T47D (cell line): Measurements from ENCODE around the gene CD300LG.
A peak's percentile ranks its signal among the peaks of the same experiment; 100 is the strongest.

Experiments
- DNase-seq, 2 experiments: peaks; one replicate each; pipeline versions ENCODE4 v3.0.0 to v3.0.0-alpha.2; 2011 to 2012; ENCODE audit warnings: low read depth in 1 of 2, low spot score in 1 of 2
- JUND ChIP-seq: IDR thresholded peaks from 2 replicates; pipeline ENCODE4 v1.6.1; 2012; ENCODE audit warnings: low read depth
- in situ Hi-C: cut with HindIII; loops from 2 replicates; pipeline ENCODE4 v1.10.0; 2016; ENCODE audit warnings: low sequenced_read_pairs, low pct_unique_long_range_greater_than_20kb

The CD300LG gene

GRCh38 chr17:43900183-43900857, 53.3 kb downstream of the CD300LG start:
- in situ Hi-C loops, result no loop called here
- TF ChIP-seq JUND, result no peak
- peak; percentile 92 to 99 for DNase-seq

- no peak for TF ChIP-seq JUND
- peak in 1 of 2 experiments; percentile 56 for DNase-seq
- in situ Hi-C loops, result no loop called here
These were observed 54.1 kb downstream of the CD300LG start for GRCh38 chr17:43900858-43901754.

DNA sequence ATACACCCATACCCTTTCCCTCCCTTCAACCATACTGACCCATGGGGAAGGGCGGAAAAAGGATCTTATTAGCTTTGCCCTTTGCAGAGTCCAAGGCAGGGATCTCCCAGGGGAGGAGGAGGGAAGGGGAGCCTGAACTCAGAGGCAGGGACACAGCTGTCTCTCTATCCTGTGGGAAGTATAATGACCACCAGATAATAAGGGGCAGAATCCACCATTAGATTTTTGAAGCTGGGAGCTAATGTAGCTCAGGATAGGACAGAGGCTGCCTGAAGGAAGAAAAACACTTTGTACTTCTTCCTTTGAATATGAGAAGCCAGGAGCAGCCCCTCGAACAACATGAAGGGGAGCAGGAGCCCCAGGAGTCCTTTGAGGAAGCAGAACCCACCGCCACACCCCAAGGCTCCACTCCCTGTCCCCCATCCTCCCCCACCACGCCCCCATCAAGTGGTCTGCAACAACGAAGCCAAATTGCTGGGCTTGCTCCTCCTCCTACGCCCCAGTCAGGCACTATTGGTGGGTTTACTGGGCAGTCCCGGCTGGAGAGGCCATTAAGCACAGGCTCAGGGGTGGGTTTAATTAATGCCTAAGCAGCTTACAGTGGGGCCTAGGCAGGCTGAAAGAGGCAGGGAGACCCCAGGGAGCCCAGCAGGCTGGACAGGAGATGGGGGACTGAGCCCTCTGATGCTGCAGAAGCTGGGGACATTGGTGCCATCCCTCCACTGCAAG, 55.0 kb downstream of the CD300LG start:
- no peak for TF ChIP-seq JUND
- DNase-seq, result no peak
- in situ Hi-C loops, result no loop called here

DNA sequence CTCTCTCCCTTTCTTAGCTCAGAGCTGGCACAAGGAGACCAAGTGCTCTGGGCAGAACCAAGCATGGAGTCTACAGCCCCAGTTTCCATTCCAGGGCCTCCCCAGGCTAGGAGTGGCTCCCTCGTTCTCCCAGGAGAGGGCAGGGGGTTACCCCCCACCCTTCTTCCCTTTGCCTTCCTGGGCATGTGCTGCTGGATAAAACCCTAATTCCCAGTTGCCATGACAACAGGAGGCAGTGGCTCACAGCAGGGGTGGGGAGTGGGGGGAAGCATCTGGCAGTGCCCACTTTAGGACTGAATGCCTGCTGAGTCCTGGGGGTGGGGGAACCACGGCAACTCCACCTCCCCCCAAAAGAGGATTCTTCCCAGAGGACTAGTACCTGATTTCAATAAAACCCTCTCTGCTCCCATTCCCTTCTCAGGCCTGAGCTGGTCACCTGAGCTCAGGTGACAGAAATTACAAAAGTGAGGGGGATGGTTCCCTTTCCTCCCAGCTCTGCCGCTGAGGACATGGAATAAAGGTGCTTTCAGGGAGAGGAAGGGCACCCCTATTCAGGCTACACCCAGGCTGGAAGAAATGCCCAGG, 58.5 kb downstream of the CD300LG start:
- no peak for TF ChIP-seq JUND
- in situ Hi-C loops, result no loop called here
- no peak for DNase-seq

DNA sequence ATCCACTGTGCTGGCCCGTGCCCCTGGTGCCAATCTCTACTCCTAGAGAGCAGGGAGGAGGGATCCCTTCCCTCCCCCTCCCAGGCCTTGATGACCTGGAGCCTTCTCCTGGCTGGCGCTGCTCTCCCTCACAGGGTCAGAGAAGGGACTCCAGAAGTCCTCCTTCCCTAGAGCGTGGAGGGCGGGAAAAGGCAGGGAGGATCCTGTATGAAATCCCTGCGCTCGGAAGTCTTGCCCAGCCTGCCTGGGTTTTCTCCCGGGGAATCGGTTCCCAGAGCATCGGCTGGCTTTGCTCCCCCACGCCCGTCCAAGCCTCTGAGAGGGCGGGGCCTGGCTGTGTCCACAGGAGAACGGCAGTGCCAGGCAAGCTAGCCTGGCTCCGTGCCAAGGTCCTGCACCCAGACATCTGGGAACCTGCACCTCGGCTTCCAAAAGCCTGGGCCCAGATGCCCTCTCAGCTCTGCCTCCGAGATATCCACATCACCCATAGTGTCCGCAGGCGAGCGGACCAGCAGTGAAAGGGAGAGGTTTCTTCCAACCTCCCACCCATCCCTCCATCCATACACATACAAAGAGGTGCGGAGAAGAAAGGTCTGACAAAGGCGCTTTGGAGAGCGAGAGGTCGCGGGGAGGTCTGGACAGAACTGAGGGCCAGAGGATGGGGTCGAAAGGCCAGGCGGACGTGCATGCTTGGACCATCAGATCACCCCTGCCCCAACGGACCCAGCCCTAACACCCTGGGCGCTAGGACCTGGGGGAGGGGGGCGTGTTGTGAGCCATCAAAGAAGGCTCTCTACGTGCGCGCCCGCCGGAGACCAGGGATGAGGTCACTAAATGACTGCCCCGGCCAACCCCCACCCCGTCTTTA, 59.2 kb downstream of the CD300LG start:
- in situ Hi-C loops, result no loop called here
- no peak for TF ChIP-seq JUND
- peak in 1 of 2 experiments; percentile 72 for DNase-seq

GRCh38 chr17:43906951-43907424, 60.0 kb downstream of the CD300LG start:
- in situ Hi-C loops, result no loop called here
- TF ChIP-seq JUND, result no peak

DNA sequence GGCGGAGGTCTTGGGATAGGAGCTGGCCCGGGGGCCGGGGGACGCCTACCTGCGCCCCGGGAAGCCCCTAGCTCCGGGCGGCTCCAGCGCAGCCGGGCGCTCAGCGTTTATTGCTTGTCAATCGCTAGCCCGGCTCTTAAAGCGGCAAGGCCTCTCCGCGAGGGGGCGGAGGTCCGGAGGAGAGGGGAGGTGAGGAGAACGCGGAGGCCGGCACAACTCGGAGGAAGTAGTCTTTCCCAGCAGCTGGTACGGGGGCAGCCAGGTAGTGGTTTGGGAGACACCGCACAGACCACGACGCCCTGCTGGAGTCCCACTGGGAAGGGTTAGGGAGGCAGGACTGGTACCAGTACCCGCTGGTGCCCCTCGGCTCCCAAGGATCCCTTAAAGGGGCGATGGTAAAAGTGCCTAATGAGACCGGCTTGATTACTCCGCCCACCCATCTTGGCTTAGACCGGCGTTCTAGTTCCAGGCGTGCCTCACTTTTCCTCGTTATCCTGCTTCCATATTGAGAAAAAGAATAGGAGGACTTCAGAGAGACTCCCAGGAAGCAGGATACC, 60.5 kb downstream of the CD300LG start, which contains the start of gene MPP2:
Gene MPP2, minus strand, starts transcription at position 112 of the 557 bp plus-strand sequence. CDS start 3,076 bp downstream, outside the sequence.
- no peak for TF ChIP-seq JUND
- peak; percentile 77 to 80 for DNase-seq
- in situ Hi-C loops, result no loop called here

More at GRCh38 chr17:43906951-43907424, 60.0 kb downstream of the CD300LG start:
- no peak for DNase-seq

DNA sequence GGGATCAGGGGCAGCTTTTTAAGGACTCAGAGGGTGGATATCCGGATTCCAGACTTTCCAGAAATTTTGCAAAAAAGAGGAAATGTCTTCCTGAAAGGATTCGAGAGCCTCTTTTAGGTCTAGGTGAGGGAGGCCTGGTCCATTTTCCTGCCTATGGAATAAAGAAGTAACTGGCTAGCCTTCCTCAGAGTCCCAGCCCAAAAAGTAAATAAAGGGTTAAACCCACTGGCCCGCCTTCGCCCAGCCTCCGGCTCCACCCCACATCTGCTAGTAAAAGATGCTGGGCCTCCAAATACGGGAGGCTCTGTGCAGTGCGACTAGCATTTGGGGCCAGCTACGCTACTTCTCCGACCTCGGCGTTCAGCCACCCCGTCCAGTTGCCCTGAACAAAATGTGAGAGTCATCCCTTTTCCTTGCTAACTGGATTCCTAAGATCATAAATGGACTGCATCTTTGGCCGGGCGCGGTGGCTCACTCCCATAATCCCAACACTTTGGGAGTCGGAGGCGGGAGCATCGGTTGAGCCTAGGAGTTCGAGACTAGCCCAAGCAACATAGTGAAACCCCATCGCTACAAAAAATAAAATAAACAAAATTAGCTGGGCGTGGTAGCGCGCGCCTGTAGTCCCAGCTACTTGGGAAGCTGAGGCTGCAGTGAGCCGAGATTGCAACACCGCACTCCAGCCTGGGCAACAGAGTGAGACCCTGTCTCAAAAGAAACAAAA, 61.2 kb downstream of the CD300LG start:
- in situ Hi-C loops, result no loop called here
- no peak for TF ChIP-seq JUND
- peak; percentile 80 to 87 for DNase-seq

DNA sequence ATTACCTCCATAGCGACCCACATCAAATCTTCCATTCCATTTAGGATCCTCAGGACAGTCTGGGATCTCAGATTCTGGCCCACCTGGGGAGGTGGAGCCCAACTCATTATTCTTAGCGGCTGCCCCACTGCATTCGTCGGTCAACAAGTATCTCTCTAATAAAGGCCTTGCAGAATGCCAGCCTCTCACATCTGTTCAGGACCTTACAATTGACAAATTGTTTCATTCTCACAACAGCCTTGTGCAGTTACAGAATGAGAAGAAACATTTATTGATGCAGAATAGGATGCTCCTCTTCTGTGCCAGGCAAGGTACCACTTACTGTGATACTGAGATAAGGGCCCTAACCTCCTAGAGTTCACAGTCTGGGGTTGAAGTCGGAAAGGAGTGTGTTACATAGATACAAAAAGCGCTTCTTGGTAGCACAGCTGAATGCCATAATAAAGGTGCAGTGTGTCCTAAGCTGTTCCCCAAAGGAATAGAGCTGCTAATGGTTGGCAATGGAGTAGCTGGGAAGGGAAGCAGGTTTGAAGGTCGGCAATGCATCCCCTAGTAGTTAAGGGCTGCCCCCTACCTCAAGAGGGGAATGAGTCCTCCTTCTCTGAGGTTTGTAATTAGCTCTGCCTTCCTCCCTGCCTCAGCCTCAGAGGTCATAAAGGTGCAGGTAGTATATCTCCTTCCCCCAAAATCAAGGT, 62.7 kb downstream of the CD300LG start:
- no peak for TF ChIP-seq JUND
- DNase-seq, result no peak
- in situ Hi-C loops, result no loop called here

GRCh38 chr17:43911904-43912303, 64.9 kb downstream of the CD300LG start:
- no peak for DNase-seq
- TF ChIP-seq JUND, result no peak
- in situ Hi-C loops, result no loop called here
